HEK293T (cell line): ENCODE results near the gene FAF2.

Source experiments
- BHLHE40 ChIP-seq: fragments of 450-650 bp; IDR thresholded peaks from 2 replicates; pipeline ENCODE4 v1.6.1; 2016; ENCODE audit warnings: mild to moderate bottlenecking, moderate library complexity, borderline replicate concordance
- FOXA1 ChIP-seq: fragments of 450-650 bp; IDR thresholded peaks from 2 replicates; pipeline ENCODE4 v1.6.1; 2016; ENCODE audit warnings: mild to moderate bottlenecking
- FOXK2 ChIP-seq: fragments of 450-650 bp; IDR thresholded peaks from 2 replicates; pipeline ENCODE4 v1.6.1; 2016; ENCODE audit warnings: mild to moderate bottlenecking
- FOXM1 ChIP-seq: fragments of 450-650 bp; IDR thresholded peaks from 2 replicates; pipeline ENCODE4 v1.6.1; 2017; ENCODE audit warnings: mild to moderate bottlenecking, borderline replicate concordance
- L3MBTL2 ChIP-seq: fragments of 450-650 bp; conservative IDR thresholded peaks from 2 replicates; pipeline ENCODE4 v1.6.1; 2016; ENCODE audit warnings: mild to moderate bottlenecking
- LEF1 ChIP-seq: fragments of 450-650 bp; IDR thresholded peaks from 2 replicates; pipeline ENCODE4 v1.6.1; 2017; ENCODE audit warnings: mild to moderate bottlenecking, borderline replicate concordance
- NFRKB ChIP-seq: fragments of 450-650 bp; IDR thresholded peaks from 2 replicates; pipeline ENCODE4 v1.6.1; 2016; ENCODE audit warnings: mild to moderate bottlenecking, moderate library complexity
- SP1 ChIP-seq: fragments of 450-650 bp; IDR thresholded peaks from 2 replicates; pipeline ENCODE4 v1.6.1; 2017
- SUZ12 ChIP-seq: fragments of 450-650 bp; IDR thresholded peaks from 2 replicates; pipeline ENCODE4 v1.6.1; 2016; ENCODE audit warnings: mild to moderate bottlenecking
- TF ChIP-seq, protein P1 (sequence below): fragments of 450-650 bp; IDR thresholded peaks from 2 replicates; pipeline ENCODE4 v1.6.1; 2016

GRCh38 chr5:176542596-176543427 lies 94.6 kb downstream of the FAF2 start:
- TF ChIP-seq SP1 (no peak), BHLHE40 (no peak), SUZ12 (no peak), FOXK2 (no peak), LEF1 (no peak), FOXM1 (peak; percentile 72; the same call in 1 of the 2 replicates), L3MBTL2 (no peak; the same call in 1 of the 2 replicates), FOXA1 (no peak), NFRKB (no peak)
- TF ChIP-seq, protein P1, sequence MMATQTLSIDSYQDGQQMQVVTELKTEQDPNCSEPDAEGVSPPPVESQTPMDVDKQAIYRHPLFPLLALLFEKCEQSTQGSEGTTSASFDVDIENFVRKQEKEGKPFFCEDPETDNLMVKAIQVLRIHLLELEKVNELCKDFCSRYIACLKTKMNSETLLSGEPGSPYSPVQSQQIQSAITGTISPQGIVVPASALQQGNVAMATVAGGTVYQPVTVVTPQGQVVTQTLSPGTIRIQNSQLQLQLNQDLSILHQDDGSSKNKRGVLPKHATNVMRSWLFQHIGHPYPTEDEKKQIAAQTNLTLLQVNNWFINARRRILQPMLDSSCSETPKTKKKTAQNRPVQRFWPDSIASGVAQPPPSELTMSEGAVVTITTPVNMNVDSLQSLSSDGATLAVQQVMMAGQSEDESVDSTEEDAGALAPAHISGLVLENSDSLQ: no peak
